Forelimb muscle (tissue), 1 donor: ENCODE data around the gene HERC3. TPM values are rescaled to one million over a fixed set of nuclear protein-coding genes. Genes with fewer than 3 reads are reported as not detected.

Source experiments
- DNase-seq: peaks from one replicate; pipeline ENCODE4 v3.0.0-alpha.2; 2013; ENCODE audit warnings: low read depth
- polyA plus RNA-seq: library from polyadenylated mRNA; unstranded; fragments of 120-200 nt; gene quantifications from one replicate; pipeline ENCODE4 v1.2.1, GENCODE V29; 2013; ENCODE audit not compliant: insufficient read length

The HERC3 gene
- polyA plus RNA-seq, 1 donor: 17.4 TPM

- peak; percentile 38 for DNase-seq
Measured at GRCh38 chr4:88660446-88661294, 68.4 kb downstream of the HERC3 start.

DNA sequence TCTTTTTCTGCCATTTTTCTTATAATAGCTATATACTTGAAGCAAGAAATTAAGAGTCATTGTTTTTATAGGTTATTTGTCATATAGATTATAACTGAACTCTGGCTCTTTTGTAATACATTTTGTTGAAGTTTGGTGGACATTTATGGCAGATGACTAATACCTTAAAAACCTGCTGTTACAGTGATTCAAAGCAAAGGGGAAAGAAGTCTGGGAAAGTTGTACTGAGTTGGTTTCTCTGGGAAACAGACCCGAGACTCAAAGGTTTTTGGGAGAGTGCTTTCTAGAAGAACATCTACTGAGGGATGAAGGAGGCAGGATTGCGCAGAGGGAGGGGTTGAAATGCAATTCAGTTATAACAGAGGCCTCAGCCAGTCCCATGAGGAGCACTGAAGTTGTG lies 69.5 kb downstream of the HERC3 start:
- DNase-seq: no peak

- DNase-seq: no peak
Measured at GRCh38 chr4:88672987-88673386, 80.7 kb downstream of the HERC3 start.

DNA sequence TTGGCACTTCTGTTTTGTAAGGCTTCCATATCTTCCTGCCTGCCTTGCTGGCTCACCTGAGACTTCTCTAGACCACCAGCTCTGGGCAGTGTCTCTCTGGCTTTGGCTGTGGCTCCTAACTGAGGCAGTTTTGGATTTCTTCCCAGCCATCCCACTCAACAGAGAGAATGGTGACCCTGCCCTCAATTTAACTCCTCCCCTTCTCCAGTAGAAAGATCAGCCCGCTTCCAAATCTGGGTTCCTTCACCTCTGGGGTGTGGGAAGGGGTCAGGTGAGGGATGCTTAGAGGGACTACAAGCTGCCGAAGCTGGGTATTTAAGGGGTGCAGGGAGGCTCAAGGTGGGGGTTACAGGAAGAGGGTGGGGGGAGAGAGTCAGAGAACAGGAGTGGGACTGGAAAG lies 81.6 kb downstream of the HERC3 start:
- DNase-seq: no peak

DNA sequence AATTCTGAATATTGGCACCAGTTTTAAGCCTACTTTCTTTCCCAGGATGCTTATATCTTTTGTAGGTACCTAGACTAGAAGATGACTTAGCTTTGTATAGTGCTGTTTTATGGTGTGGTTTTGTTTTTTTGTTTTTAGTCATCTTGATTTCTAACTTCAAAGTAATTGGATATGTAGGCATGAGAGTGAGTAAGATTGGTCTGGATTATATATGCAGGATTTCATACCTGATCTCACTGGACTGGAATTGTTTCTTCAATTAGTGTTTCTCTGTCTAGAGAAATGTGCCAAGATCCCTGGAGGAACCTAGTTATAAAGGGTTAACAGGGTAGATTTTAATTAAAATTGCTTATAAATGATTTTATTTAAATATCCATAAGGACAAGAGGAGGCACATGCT lies 82.3 kb downstream of the HERC3 start:
- no peak for DNase-seq

DNA sequence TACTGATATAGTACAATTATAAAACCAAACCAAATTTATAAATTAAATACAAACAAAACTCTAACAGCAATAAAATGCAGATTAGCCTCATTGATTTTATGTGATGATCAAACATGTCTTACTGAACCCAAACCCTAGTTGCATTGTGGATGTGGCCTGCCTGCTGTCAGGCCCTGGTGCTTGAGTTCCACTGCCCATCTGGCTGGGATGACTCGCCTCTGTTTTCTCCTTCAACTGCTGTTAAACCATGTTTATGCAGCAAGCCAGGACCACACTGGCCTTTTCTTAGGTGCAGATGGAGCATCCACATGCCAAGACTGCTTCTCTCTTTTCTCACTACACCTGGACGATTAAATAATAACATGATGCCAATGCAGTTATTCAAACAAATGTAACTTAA lies 82.7 kb downstream of the HERC3 start:
- no peak for DNase-seq

- DNase-seq: no peak
Measured at GRCh38 chr4:88675543-88675942, 83.3 kb downstream of the HERC3 start.

GRCh38 chr4:88681209-88681608 lies 88.9 kb downstream of the HERC3 start:
- DNase-seq: no peak

GRCh38 chr4:88690355-88690754 lies 98.1 kb downstream of the HERC3 start:
- DNase-seq: no peak

DNA sequence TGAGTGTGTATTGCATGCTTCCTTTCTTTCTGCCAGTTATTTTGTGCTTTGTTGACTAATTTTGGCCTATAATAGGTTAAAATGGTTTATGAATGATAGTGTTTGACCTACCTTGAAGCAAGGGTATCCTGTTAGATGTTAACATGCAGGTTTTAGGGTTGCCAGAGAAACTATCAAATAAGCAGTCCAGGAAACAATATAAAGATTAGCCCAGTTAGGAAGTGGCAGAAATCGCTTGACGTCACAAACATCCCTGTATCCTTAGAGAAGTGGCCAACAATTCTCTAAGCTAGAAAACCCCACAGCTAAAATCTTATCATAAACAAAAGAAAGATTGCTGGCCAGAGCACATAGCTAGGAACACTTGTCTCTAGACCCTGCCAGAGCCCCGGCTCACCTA lies 101.5 kb downstream of the HERC3 start:
- DNase-seq: no peak

DNA sequence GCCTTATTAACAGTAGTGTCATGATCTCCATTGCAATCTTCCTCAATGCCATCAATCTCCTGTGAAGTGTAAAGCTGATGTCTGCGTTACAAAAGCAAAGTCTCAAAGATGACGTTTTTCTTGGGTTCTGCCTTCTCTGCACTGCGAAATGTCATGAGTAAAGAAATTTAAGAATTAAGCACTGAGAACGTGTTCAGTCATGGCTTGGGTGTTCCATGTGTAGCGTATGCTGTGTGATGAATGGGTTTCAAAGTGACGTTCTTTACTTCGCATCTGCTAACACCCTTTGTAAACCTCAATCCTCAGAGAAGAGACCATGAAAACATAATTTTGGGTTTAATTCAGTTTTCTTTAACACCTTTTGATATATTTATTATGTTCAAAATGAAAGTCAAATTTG lies 104.3 kb downstream of the HERC3 start:
- no peak for DNase-seq

- DNase-seq: no peak
Measured at GRCh38 chr4:88697141-88697540, 104.9 kb downstream of the HERC3 start.

DNA sequence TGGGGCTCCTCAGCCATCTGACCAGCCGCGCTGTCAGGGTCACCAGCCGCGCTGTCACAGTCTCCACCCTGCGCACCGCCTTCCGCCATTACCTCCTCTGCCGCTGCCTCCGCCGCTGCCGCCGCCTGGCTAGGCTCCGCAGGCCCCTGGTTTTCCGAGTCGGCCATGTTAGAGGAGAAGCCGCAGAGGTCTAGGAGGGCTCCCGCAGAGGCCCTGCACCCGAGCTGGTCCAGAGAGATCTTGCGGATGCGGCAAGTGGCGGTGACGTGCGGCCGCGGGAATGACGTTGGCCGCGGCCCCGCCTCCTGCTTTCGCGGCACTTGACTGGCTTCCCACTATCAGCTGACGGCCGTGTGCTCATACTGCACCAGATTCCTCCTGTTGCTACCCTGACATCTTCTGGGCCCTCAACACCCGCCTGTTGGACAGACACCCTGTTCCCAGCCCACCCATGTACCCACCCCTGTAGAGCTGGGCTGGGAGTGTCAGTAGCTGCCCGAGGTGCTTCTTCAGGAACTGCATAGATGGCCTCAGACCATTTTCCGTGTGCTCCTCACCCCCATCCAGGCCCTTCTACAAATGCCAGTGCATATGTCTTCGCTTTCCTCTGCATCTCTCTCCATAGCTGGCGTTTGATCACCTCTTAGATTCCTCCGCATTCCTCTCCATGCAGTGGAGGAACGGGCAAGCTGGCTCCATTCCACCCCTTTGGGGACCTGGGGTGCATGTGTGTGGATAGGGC lies 105.5 kb downstream of the HERC3 start, which contains the start of gene NAP1L5:
TSS of gene NAP1L5 (minus strand) at position 242 of the 742 bp plus-strand sequence. CDS start at position 167, 75 bp downstream.
- no peak for DNase-seq

DNA sequence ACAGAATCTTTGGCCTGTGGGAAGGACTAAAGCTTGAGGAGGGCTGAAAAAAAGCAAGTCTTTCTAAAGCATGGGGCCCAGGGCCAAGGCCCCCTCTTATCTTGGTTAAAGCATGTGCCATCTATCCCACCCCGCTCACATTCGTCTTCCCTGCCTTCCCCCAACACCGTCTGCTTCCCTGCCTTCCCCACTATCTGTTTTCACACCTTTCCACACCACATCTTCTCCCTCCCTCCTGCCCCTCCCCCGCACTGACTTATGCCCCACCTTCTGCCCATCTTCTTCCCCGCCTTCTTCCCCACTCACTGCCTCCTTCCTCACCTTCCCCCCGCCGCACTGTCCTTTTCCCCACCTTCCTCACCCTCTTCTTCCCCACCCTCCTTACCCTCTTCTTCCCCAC lies 106.2 kb downstream of the HERC3 start:
- no peak for DNase-seq

DNA sequence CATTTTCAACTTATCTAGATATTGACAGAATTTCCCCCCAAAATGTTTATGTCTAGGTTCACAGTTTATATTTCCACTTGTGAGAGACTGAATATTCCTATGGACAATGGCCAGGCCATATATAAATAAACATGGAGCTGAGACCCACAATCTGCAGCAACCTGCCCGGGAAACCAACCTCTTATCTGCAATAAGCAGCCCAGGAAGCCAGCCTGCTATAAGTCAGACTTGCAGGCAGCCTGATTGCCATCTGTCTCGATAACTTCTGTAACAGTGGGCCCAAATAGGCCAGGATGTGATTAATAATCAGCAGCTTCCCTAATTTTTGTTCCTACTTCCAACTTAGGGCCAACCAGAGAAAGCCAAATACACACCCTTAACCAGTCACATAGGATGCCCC lies 110.5 kb downstream of the HERC3 start:
- no peak for DNase-seq

- DNase-seq: no peak
Measured at GRCh38 chr4:88705223-88705622, 112.9 kb downstream of the HERC3 start.

- no peak for DNase-seq
Measured at GRCh38 chr4:88705805-88706492, 113.7 kb downstream of the HERC3 start.

- DNase-seq: peak; percentile 61
Measured at GRCh38 chr4:88706574-88706973, 114.3 kb downstream of the HERC3 start.

DNA sequence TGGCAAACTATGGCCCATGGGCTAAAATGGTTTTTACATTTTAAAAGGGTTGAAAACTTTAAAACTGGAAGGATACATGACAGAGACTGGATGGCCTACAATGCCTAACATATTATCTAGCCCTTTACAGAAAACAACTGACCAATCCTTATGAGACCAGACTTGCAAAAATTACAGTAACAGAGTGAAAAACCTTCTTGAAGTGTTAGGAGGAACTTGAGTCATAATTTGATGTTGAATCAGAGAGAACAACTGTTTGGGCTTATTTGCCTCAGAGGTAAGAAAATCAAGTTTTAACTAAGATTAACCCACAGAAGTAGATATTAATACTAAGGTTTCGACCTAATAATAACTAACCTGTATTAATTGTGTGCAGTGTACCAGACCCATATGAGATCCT lies 117.7 kb downstream of the HERC3 start:
- no peak for DNase-seq

DNA sequence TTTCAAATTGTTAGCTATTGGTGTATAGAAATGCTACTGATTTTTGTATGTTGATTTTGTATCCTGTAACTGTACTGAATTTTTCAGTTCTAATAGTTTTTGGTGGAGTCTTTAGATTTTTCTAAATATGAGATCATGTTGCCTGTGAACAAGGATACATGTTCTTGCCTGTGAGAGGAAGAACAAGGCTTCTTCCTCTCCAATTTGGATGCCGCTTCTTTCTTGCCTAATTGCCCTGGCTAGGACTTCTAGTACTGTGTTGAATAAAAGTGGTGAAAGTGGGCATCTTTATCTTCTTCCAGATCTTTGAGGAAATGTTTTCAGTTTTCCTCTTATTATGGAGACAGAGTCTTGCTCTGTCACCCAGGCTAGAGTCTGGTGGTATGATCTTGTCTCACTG lies 121.5 kb downstream of the HERC3 start:
- no peak for DNase-seq

DNA sequence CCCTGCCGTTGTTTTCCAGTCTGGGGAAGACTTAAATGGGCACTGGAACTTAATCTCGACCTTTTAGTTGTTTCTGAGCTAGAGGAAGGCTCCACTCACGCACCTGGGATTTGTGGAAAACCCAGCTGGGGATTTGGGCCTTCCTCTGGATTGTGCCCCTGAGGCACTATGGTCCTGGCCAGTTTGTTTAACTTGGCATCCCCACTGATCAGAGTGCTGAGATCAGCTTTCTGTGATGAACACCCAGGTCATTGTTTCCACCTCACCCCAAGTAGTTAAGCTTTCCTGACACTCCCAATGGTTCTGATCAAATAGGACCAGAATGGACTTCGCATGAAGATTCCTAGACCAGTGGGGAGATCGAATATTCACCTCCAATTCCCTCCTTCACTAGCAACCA lies 125.8 kb downstream of the HERC3 start:
- DNase-seq: no peak

DNA sequence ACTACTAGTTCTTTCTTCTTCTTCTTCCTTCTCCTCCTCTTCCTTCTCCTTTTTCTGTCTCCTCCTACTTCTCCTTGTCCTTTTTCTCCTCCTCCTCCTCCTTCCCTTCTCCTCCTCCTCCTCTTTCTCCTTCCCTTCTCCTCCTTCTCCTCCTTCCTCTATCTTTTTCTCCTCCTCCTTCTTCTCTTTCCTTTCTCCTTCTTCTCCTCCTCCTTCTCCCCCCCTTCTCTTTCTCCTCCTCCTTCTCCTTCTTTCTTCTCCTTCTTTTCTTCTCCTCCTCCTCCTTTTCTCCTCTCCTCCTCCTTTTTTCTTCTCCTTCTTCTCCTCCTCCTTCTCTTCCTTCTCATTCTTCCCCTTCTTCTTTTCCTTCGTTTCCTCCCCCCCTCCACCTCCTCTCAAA lies 127.1 kb downstream of the HERC3 start:
- no peak for DNase-seq
